Tibial nerve (tissue), 4 donors: Measurements from ENCODE around the gene CLDN9. TPM values are rescaled to one million over a fixed set of nuclear protein-coding genes. Genes with fewer than 3 reads are reported as not detected.

Experiments used
- DNase-seq, 2 donors: peaks; one replicate each; pipeline ENCODE4 v3.0.0-alpha.2; 2019; ENCODE audit warnings: low spot score in 2 of 2
- H3K27ac ChIP-seq, 4 donors: fragments of 200-600 bp; sonication (generic) in 3 of 4; one replicate each; pipeline ENCODE4 v1.5.1; 2017 to 2019; ENCODE audit warnings: mild to moderate bottlenecking in 1 of 4
- H3K27me3 ChIP-seq, 2 donors: fragments of 200-600 bp; sonication (generic) in 1 of 2; one replicate each; pipeline versions ENCODE4 v1.5.1 to v1.6.0; 2017 to 2019
- H3K36me3 ChIP-seq, 3 donors: fragments of 200-600 bp; sonication (generic); one replicate each; pipeline ENCODE4 v1.5.1; 2018 to 2019
- H3K4me1 ChIP-seq, 4 donors: fragments of 200-600 bp; sonication (generic) in 3 of 4; one replicate each; pipeline ENCODE4 v1.5.1; 2017 to 2019
- H3K4me3 ChIP-seq, 4 donors: fragments of 200-600 bp; sonication (generic) in 3 of 4; one replicate each; pipeline ENCODE4 v1.5.1; 2017 to 2019; ENCODE audit warnings: mild to moderate bottlenecking in 1 of 4, moderate library complexity in 1 of 4
- H3K9me3 ChIP-seq, 4 donors: fragments of 200-600 bp; sonication (generic) in 3 of 4; one replicate each; pipeline ENCODE4 v1.5.1; 2017 to 2019
- CTCF ChIP-seq, 5 experiments: fragments of 200-600 bp in 3 of 5; fragments of 450-650 bp in 2 of 5; sonication (generic) in 3 of 5; IDR thresholded peaks; one replicate each; pipeline ENCODE4 v1.5.1; 2016 to 2019; ENCODE audit warnings: antibody characterized with exemption in 5 of 5, mild to moderate bottlenecking in 3 of 5, moderate library complexity in 2 of 5
- EP300 ChIP-seq, 2 donors: sonication (generic); formaldehyde crosslinking; IDR thresholded peaks; one replicate each; pipeline ENCODE4 v1.6.1; 2017; ENCODE audit warnings: antibody characterized with exemption in 2 of 2, mild to moderate bottlenecking in 1 of 2
- POLR2A ChIP-seq, 2 donors: fragments of 450-650 bp; IDR thresholded peaks; one replicate each; pipeline ENCODE4 v1.6.1; 2017; ENCODE audit warnings: antibody characterized with exemption in 2 of 2, mild to moderate bottlenecking in 2 of 2, moderate library complexity in 2 of 2
- WGBS, 2 donors: methylation state at CpG; one replicate each; pipeline ENCODE4 v1.1.5; 2018; 5-methylcytosine and 5-hydroxymethylcytosine counted together
- total RNA-seq, 4 donors: library from RNA; depleted of rRNA; stranded (reverse); fragments of >200 nt; gene quantifications; one replicate each; pipeline ENCODE4 v1.1.0, GENCODE V29; 2016

Gene CLDN9
- total RNA-seq, 4 donors from 2014 or later: 0.30 TPM; not detected in 3

- H3K27me3 ChIP-seq: peaks cover under 1 to 92% of the 10 kb centered on the region in 2 donors
- no peak for TF ChIP-seq EP300 (IDR thresholded peaks at IDR 0.05)
- TF ChIP-seq CTCF (IDR thresholded peaks at IDR 0.05): no peak
- TF ChIP-seq POLR2A (IDR thresholded peaks at IDR 0.05): no peak
- peaks cover 0 to 39% (median 16%) of the 10 kb centered on the region in 4 donors for H3K4me1 ChIP-seq
- H3K9me3 ChIP-seq: no peaks in the 10 kb centered on the region
- H3K36me3 ChIP-seq: no peaks in the 10 kb centered on the region
- H3K27ac ChIP-seq: no peak overlapping the region
- no peak overlapping the region for H3K4me3 ChIP-seq
- no peak for DNase-seq
- 19 to 27% methylated on average over 7 of the region's 7 CpGs for WGBS, 2 donors
Observed at GRCh38 chr16:3032624-3033023, 19.9 kb downstream of the CLDN9 start.

- H3K27ac ChIP-seq: no peak overlapping the region
Observed at GRCh38 chr16:3035289-3035971, 22.7 kb downstream of the CLDN9 start.

GRCh38 chr16:3035972-3036725, 23.4 kb downstream of the CLDN9 start:
- WGBS, 2 donors: 3 to 5% methylated on average over 22 of the region's 40 CpGs
- peaks cover 3 to 98% of the 10 kb centered on the region in 2 donors for H3K27me3 ChIP-seq
- TF ChIP-seq POLR2A (IDR thresholded peaks at IDR 0.05) (no peak), CTCF (IDR thresholded peaks at IDR 0.05) (no peak), EP300 (IDR thresholded peaks at IDR 0.05) (no peak)
- H3K27ac ChIP-seq: peak overlapping the region in 1 of 4 donors; percentile 68
- H3K9me3 ChIP-seq: no peaks in the 10 kb centered on the region
- DNase-seq: no peak
- peak overlapping the region in 1 of 4 donors; percentile 31 for H3K4me3 ChIP-seq
- H3K4me1 ChIP-seq: peaks cover 0 to 17% (median 0%) of the 10 kb centered on the region in 4 donors
- no peaks in the 10 kb centered on the region for H3K36me3 ChIP-seq

More at GRCh38 chr16:3035289-3035971, 22.7 kb downstream of the CLDN9 start:
- 37 to 45% methylated on average over 16 to 19 of the region's 19 CpGs for WGBS, 2 donors
- Histone ChIP-seq H3K27me3 (peaks cover 3 to 100% of the 10 kb centered on the region in 2 donors), H3K4me1 (peaks cover 0 to 17% (median 0%) of the 10 kb centered on the region in 4 donors), H3K36me3 (no peaks in the 10 kb centered on the region), H3K4me3 (no peak overlapping the region), H3K9me3 (no peaks in the 10 kb centered on the region)
- DNase-seq: no peak
- TF ChIP-seq EP300 (IDR thresholded peaks at IDR 0.05) (no peak), CTCF (IDR thresholded peaks at IDR 0.05) (no peak), POLR2A (IDR thresholded peaks at IDR 0.05) (no peak)

GRCh38 chr16:3036726-3037315, 24.1 kb downstream of the CLDN9 start, which contains the start of gene BICDL2:
TSS of gene BICDL2 (minus strand) at chr16:3036944. CDS start at chr16:3035496, 1,448 bp downstream.
- DNase-seq: no peak
- Histone ChIP-seq H3K27me3 (peaks cover 3 to 97% of the 10 kb centered on the region in 2 donors), H3K27ac (peak within 1 kb of the TSS in 1 of 4 donors; percentile 68), H3K4me3 (peak within 1 kb of the TSS in 1 of 4 donors; percentile 31), H3K9me3 (no peaks in the 10 kb centered on the region), H3K36me3 (no peaks in the 10 kb centered on the region), H3K4me1 (peaks cover 0 to 12% (median 0%) of the 10 kb centered on the region in 4 donors)
- WGBS, 2 donors: 11 to 13% methylated on average over 23 to 25 of the region's 44 CpGs
- TF ChIP-seq EP300 (IDR thresholded peaks at IDR 0.05) (no peak), POLR2A (IDR thresholded peaks at IDR 0.05) (no peak), CTCF (IDR thresholded peaks at IDR 0.05) (no peak)
